Raji (cell line): ENCODE data around the gene PKDREJ.

Experiments used
- POLR2A ChIP-seq: IDR thresholded peaks from 2 replicates; pipeline ENCODE4 v1.6.1; 2011; ENCODE audit warnings: low read depth, low read length, control low read depth; ENCODE audit not compliant: insufficient read depth

The PKDREJ gene

DNA sequence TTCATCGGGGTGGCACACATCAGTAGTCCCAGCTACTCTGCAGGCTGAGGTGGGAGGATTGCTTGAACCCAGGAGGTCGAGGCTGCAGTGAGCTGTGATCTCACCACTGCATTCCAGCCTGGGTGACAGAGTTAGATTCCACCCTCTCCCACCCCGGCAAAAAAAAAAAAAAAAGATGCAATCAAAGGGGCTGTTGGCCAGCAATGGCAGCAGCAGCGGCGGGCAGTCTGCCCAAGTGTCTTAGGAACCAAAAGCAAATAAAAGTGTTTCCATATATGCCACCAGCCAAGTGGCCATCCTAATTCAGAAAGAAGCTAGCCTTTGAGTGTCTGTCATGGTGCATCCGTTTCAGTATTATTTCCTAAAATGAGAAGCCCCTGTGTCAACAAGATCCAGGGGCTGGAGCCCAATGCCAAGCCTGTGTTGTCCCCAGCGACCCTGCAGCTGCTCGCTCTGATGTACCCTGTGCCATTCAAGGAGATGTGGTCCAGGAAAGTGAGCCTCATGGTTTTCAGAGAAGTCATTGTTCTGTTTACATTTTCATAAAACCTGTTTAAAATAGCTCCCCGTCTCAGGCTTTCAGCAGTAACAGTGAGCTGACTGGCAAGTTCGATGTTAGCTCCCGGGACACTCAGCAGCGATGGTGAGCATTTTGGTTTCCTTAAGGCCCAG, 25.6 kb downstream of the PKDREJ start:
- no peak for TF ChIP-seq POLR2A

DNA sequence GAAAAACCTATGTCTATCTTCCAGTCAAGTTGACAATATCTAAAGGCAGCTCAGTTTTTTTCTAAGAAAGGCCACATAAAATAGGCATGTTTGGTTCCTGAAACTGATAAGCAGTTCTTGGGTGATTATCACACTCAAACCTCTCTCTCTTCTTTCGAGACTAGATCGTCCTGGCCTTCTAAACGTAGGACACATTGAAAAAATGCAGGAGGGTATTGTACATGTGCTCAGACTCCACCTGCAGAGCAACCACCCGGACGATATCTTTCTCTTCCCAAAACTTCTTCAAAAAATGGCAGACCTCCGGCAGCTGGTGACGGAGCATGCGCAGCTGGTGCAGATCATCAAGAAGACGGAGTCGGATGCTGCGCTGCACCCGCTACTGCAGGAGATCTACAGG, 28.2 kb downstream of the PKDREJ start:
- TF ChIP-seq POLR2A = no peak

DNA sequence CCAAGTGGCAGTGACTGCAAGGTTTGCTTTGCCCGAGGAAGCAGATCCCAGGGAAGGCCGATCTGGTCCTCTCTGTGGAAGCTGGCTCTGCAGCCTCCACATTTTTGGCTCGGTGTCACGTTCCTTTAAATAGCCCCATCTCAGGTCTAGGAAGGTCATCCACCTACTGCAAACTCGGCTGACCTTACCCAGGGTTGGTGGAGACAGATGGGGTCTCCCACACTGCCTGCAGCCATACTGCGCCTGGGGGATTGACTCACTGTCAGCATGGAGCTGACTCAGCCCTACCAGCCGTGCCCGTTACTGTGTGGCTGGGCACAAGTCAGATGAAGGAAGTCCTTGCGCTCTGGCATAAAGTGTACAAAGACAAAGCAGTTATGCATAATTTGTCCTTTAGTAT, 29.9 kb downstream of the PKDREJ start:
- no peak for TF ChIP-seq POLR2A

DNA sequence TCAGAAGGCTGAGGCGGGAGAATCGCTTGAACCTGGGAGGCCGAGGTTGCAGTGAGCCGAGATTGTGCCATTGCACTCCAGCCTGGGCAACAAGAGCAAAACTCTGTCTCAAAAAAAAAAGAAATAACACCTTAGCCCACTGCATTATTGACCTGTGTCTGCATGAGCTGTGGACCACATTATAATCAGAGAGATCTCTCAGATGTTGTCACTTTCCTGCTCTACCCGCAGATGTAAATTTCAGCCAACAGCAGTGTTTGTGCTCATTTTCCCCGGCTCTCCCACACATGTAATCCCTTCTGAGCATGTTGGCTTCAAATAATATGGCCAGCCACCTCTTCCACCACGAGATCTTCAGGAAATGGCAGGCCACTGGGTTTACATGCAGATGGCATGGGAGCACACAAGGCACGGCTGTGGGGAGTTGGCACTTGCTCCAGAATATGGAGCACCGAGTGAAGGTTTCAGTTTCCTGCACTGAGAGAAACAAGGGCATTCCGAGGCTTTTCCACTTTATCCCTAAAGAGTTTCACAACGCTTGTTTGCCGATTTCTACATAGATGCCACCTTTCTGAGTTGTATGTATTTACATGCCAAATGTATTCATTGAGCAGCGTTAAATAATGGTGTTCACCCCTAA, 32.8 kb downstream of the PKDREJ start:
- no peak for TF ChIP-seq POLR2A

DNA sequence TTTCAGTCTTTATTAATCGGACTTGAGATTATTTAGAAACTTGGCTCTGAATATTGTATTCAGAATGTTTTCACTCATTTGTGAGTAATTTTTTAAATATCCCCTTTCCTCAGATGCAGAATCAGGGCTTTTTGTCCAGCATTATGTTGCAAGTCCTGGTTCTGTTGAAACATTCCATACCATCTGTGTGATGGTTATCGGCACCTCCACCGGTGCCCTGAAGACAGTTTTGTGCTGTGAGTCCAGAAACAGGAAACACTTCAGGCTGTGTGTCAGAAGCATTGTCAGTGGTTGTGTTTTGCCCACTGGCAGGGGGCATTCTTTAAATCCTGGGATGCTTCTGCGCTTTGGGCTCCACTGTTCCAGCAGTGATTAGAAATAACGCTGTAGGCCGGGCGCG, 33.4 kb downstream of the PKDREJ start:
- no peak for TF ChIP-seq POLR2A

DNA sequence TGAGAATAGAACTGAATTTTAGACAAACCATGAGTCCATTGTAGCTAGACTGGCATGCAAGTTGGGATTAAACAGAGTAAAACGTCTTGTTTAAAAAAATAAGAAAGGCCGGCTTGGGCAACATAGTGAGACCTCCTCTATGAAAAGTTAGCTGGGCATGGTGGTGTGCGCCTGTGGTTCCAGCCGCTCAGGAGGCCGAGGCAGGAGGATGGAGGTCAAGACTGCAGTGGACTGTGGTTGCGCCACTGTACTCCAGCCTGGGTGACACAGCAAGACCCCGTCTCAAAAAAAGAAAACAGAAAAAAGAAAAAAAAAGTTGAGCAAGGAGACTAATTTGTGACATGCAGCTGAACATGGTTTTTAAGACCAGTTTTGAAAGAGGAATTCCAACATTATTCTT, 36.6 kb downstream of the PKDREJ start:
- TF ChIP-seq POLR2A = no peak

DNA sequence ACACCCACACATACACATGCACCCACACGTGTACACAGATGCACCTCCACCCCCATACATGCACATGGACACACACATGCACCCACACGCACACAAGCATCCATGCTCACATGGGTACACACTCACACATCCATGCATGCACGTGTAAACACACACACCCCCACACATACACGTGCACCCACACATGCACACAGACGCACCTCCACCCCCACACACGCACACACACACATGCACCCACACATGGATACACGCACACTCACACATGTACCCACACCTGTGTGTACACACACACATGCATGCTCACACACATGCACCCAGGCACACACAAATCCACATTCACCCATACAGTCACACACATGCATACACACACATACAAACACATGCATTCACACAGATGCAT, 37.5 kb downstream of the PKDREJ start:
- no peak for TF ChIP-seq POLR2A

DNA sequence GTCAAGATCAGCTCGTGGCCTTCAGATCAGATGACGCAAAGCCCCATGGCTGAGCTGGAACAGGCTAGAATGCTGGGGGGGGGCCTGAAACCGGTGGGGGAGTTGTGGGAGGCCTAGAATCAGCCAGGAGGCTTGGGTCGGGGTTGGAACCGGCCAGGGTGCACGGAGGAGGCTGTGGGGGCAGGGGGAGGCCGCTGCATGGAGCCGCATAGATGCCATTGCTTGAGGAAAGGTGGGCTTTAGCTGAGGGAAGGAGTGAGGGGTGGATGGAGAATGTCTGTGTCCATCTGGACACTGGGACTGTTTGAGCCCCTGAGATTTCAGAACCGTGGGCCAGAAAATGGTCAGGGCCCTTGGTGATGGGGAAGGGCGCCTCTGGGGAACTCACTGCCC, 38.2 kb downstream of the PKDREJ start:
- TF ChIP-seq POLR2A = no peak

DNA sequence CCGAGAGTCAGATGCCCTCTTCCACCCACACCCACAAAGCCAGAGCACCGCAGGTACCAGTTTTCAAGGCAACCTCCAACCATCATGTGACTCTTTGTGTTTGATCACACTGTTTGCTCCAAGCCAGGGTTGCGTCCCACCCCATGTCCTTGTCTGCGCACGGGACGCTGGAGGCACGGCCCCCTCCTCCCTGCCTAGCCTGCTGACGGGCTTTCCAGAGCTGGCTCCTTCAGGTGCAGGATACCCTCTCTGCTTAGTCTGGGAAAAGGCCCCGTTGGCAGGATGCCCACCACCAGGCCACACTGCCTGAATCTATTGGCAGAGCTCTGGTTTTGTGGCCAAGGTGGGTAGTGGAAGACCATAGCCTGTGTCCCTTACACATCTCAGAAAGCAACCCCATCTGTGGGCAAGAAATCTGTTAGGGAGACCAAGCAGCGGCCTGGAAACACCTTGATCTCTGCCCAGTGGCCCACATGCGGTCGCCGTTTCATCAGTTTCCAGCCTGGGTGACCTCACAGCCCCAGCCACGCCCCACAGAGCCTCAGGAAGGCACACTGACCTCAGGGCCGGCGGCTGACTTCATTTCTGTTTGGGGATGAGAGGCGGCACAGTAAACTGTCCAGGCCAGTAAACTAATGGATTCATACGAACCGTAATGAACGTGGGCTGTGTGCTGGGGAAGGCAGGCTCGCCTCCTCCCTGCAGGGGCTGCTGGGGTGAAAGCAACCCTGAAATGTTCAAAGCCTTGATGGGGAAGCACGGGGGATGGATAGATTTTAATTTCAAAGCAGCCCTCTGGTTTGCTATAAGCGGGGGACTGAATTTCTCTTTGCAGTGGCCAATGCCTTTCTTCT, 38.9 kb downstream of the PKDREJ start:
- TF ChIP-seq POLR2A = no peak

DNA sequence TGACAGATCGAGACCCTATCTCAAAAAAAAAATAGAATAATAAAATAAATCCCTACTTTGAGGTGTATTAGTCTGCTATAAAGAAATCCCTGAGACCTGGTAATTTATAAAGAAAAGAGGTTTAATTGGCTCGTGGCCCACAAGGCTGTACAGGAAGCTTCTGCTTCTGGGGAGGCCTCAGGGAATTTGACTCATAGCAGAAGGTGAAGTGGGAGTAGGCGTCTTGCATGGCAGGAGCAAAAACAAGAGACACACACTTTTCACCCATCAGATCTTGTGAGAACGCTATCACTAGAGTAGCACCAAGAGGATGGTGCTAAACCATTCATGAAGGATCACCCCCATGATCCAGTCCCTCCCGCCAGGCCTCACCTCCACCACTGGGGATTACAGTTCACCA, 42.2 kb downstream of the PKDREJ start:
- no peak for TF ChIP-seq POLR2A

DNA sequence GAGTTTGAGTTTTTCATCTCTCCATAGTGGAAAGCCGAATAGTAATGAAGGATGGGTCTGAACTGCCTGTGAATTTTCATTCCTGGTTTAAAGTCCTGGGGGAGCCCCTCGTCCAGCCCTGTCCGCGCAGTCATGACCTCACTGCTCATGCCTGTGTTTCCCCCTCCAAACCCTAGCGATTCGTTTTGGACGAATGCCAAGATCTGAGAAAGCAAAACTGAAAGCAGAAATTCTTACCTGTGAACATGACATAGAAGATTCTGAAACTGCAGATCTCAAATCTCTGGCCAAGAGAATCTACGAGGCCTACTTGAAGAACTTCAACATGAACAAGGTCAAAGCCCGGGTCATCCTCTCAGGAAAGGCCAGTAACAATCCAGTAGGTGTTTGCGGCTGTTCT, 43.5 kb downstream of the PKDREJ start:
- no peak for TF ChIP-seq POLR2A

DNA sequence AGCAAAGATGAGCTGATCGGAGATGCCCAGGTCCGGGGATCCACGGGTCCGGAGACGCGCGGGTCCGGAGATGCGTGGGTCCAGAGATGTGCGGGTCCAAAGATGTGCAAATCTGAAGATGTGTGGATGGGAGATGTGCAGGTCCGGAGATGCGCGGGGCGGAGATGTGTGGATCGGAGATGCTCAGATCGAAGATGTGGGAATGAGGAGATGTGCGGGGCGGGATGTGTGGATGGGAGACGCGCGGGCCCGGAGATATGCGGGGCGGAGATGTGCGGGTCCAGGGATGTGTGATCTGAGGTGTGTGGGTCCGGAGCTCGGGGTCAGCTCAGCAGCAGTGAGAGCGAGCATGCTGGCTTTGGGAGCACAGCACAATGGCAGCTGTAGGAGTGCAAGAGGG, 48.5 kb downstream of the PKDREJ start:
- no peak for TF ChIP-seq POLR2A

DNA sequence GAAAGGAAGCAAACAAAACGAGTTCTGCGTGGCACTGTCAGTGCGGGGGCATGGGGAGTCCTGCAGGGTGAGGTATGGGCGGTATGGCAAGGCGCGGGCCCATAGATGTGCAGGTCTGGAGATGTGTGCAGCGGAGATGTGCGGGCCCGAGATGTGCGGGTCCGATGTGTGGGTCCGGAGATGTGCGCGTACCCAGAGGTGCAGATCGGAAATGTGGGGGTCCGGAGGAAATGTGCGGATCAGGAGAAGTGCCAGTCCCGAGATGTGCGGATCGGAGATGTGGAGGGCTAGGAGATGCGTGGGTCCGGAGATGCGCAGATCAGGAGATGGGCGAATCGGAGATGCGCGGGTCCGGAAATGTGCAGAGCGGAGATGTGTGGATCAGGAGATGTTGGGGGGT, 49.0 kb downstream of the PKDREJ start:
- TF ChIP-seq POLR2A = no peak

DNA sequence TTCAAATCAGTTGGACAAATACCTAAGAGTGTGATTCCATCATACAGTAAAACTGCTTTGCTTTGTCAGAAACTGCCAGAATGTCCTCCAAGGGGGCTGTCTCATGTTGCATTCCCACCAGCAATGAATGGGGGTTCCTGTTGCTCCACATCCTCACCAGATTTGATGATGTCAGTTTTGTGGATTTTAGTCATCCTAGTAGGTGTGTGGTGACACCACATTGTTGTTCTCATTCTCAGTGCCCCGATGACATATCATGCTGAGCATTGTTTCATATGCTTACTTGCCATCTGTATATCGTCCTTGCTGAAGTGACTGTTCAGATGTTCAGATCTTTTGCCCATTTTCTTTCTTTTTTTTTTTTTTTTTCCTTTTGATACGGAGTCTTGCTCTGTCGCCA, 50.1 kb downstream of the PKDREJ start:
- no peak for TF ChIP-seq POLR2A

DNA sequence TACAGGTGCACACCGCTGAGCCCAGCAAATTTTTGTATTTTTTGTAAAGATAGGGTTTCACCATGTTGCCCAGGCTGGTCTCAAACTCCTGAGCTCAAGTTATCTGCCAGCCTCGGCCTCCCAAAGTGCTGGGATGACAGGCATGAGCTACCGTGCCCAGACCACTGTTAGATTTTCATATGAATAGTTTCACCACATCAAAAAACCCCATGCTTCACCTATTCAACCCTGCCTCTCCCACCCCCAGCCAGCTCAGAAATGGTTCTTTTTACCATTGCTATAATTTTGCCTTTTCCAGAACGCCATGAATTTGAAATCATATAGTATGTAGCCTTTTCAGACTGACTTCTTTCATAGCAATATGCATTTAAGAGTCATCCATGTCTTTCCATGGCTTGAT, 50.9 kb downstream of the PKDREJ start:
- no peak for TF ChIP-seq POLR2A

DNA sequence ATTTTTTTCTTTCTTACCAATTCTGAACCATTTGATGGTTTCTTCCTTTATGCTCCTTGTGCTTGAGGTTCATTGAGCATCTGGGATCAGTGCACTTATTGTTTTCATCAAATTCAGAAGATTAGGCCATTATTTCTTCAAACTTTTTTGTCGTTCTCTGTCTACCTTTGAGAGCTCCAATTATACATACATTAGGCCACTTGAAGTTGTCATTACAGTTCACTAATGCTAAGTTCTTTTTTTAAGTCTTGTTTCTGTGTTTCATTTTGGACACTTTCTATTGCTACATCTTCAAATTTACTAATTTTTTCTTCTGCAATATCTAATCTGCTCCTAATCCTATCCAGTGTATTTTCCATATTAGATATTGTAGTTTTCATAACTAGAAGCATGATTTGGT, 53.9 kb downstream of the PKDREJ start:
- no peak for TF ChIP-seq POLR2A
